Adrenal gland (tissue), 5 donors: Measurements from ENCODE around the gene ARL8A.

ENCODE experiments used
- CTCF ChIP-seq, 6 experiments: fragments of 450-650 bp in 4 of 6; fragments of 200-600 bp in 2 of 6; sonication (generic) in 1 of 6; IDR thresholded peaks; 1 replicate in 5 of 6; 2 replicates in 1 of 6; pipeline versions ENCODE4 v1.5.1 to v1.8.0; 2016 to 2021; ENCODE audit warnings: antibody characterized with exemption in 6 of 6, mild to moderate bottlenecking in 2 of 6, moderate library complexity in 1 of 6
- POLR2A ChIP-seq, 2 donors: fragments of 450-650 bp; IDR thresholded peaks; one replicate each; pipeline ENCODE4 v1.6.1; 2017; ENCODE audit warnings: antibody characterized with exemption in 2 of 2, mild to moderate bottlenecking in 2 of 2, moderate library complexity in 1 of 2
- donor health status: DM: no; HTN: no; CAD: no.

- TF ChIP-seq POLR2A (IDR thresholded peaks at IDR 0.05) (no peak), CTCF (IDR thresholded peaks at IDR 0.05) (no peak)
These were observed 20.4 kb downstream of the ARL8A start for GRCh38 chr1:202124142-202124541.
